ENCODE data around the gene PARVG. TPM values are rescaled to one million over a fixed set of nuclear protein-coding genes. Genes with fewer than 3 reads are reported as not detected.

The PARVG gene
- polyA plus RNA-seq, 4 donors: 1.1 to 7.0 (median 5.5) TPM

DNA sequence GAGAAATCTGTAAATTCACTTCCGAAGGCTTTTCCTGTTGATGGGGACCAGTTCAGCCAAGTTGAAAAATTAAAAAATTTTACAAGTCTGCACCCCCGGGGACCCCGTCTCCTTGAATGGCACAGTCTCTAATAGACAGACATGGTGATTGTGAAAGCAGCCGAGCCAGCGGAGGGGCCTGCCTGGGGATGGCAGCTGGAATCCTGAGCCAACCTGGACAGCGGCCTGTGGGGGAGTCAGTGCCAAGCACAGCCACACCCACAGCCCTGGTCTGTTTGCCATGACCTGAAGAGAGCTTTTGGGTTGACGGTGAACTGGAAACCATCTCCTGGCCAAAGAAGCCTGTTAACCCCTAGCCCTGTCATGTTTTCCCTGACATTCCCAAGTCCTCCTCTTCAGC lies 64.7 kb downstream of the PARVG start:
- no peak for DNase-seq
- no peak for FAIRE-seq
- H3K27me3 ChIP-seq (ENCODE audit: control insufficient read depth in 3 of 3, insufficient read depth in 3 of 3, low read length in 3 of 3): no peaks in the 10 kb centered on the region
- H3K36me3 ChIP-seq (ENCODE audit: control insufficient read depth in 3 of 3, insufficient read depth in 2 of 3, low read depth in 1 of 3, low read length in 3 of 3): no peaks in the 10 kb centered on the region
- 76 to 88% (median 84%) methylated on average over 7 of the region's 7 CpGs for WGBS, 3 donors
- H3K9me3 ChIP-seq (ENCODE audit: control insufficient read depth in 2 of 2, insufficient read depth in 1 of 2, low read depth in 1 of 2, low read length in 1 of 2): peaks cover 0 to 7% of the 10 kb centered on the region in 2 donors
- H3K4me3 ChIP-seq (ENCODE audit: low read depth in 1 of 3, low read length in 3 of 3): no peak overlapping the region
- no peak overlapping the region for H3K27ac ChIP-seq (ENCODE audit: low read depth in 1 of 3, low read length in 2 of 3)
- H3K4me1 ChIP-seq (ENCODE audit: control insufficient read depth in 3 of 3, insufficient read depth in 2 of 3, low read depth in 1 of 3, low read length in 2 of 3): no peaks in the 10 kb centered on the region

- FAIRE-seq (no peak), DNase-seq (no peak)
- no peaks in the 10 kb centered on the region for H3K36me3 ChIP-seq (ENCODE audit: control insufficient read depth in 3 of 3, insufficient read depth in 2 of 3, low read depth in 1 of 3, low read length in 3 of 3)
- no peaks in the 10 kb centered on the region for H3K27me3 ChIP-seq (ENCODE audit: control insufficient read depth in 3 of 3, insufficient read depth in 3 of 3, low read length in 3 of 3)
- H3K4me1 ChIP-seq (ENCODE audit: control insufficient read depth in 3 of 3, insufficient read depth in 2 of 3, low read depth in 1 of 3, low read length in 2 of 3): no peaks in the 10 kb centered on the region
- H3K27ac ChIP-seq (ENCODE audit: low read depth in 1 of 3, low read length in 2 of 3): no peak overlapping the region
- peaks cover 0 to 11% of the 10 kb centered on the region in 2 donors for H3K9me3 ChIP-seq (ENCODE audit: control insufficient read depth in 2 of 2, insufficient read depth in 1 of 2, low read depth in 1 of 2, low read length in 1 of 2)
- WGBS, 3 donors: 79 to 90% (median 81%) methylated on average over 8 of the region's 8 CpGs
- H3K4me3 ChIP-seq (ENCODE audit: low read depth in 1 of 3, low read length in 3 of 3): no peak overlapping the region
Measured at GRCh38 chr22:44245867-44246266, 65.1 kb downstream of the PARVG start.

DNA sequence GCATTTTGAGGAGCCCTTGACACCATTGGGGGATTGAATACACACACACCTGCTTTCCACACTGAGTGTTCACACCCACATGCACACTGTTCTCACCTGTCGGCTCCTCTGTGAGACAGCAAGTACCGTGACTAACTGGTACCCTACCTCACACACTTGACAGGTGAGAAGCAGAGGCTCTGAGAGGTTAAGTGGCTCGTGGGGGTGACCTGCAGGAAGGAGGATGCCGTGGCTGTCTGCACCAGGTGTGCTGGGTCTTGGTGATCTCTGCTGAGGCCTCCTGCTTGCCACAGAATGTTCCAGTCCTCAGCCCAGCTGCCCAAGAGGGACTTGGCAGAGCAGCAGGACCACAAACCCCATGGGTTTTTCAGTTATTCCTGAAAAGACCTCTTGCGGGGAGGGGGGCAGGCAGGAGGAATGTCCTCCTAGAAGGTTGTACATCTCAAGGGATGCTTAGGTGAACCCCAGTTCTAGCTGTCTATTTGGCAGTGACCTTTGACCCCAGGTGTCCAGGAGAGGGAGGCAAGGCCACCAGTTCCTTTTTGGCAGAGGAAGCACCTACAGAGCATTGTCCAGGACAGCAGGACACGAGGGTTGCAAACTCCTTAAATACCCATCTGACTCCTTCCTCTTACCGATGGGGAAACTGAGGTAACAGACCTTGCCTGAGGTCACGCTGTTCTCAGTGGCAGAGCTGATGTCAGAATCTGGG lies 66.0 kb downstream of the PARVG start:
- DNase-seq (no peak), FAIRE-seq (no peak)
- no peaks in the 10 kb centered on the region for H3K4me1 ChIP-seq (ENCODE audit: control insufficient read depth in 3 of 3, insufficient read depth in 2 of 3, low read depth in 1 of 3, low read length in 2 of 3)
- H3K36me3 ChIP-seq (ENCODE audit: control insufficient read depth in 3 of 3, insufficient read depth in 2 of 3, low read depth in 1 of 3, low read length in 3 of 3): no peaks in the 10 kb centered on the region
- no peak overlapping the region for H3K27ac ChIP-seq (ENCODE audit: low read depth in 1 of 3, low read length in 2 of 3)
- H3K4me3 ChIP-seq (ENCODE audit: low read depth in 1 of 3, low read length in 3 of 3): no peak overlapping the region
- H3K27me3 ChIP-seq (ENCODE audit: control insufficient read depth in 3 of 3, insufficient read depth in 3 of 3, low read length in 3 of 3): no peaks in the 10 kb centered on the region
- H3K9me3 ChIP-seq (ENCODE audit: control insufficient read depth in 2 of 2, insufficient read depth in 1 of 2, low read depth in 1 of 2, low read length in 1 of 2): peaks cover 0 to 12% of the 10 kb centered on the region in 2 donors
- 71 to 80% (median 72%) methylated on average over 8 of the region's 8 CpGs for WGBS, 3 donors

DNA sequence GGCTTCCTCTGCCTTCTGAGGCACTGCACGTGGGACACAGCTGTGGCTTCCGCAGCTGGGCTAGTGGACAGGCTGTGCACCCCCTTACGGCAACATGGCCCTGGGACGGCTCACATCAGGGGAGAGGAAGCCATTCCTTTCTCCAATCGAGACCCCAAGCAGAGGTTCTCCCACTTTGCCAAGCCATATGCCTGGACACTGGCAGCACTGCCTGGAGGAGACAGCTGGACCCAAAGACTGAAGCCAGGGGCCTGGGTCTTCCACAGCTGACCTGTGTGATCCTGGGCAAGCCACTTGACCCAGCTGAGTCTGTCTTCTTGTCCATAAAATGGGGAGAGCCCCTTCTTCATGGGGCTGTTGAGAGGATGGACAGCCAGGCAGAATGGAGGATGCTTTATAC lies 66.6 kb downstream of the PARVG start:
- FAIRE-seq: no peak
- H3K27ac ChIP-seq (ENCODE audit: low read depth in 1 of 3, low read length in 2 of 3): no peak overlapping the region
- peaks cover 0 to 12% of the 10 kb centered on the region in 2 donors for H3K9me3 ChIP-seq (ENCODE audit: control insufficient read depth in 2 of 2, insufficient read depth in 1 of 2, low read depth in 1 of 2, low read length in 1 of 2)
- H3K36me3 ChIP-seq (ENCODE audit: control insufficient read depth in 3 of 3, insufficient read depth in 2 of 3, low read depth in 1 of 3, low read length in 3 of 3): no peaks in the 10 kb centered on the region
- no peak for DNase-seq
- no peak overlapping the region for H3K4me3 ChIP-seq (ENCODE audit: low read depth in 1 of 3, low read length in 3 of 3)
- no peaks in the 10 kb centered on the region for H3K27me3 ChIP-seq (ENCODE audit: control insufficient read depth in 3 of 3, insufficient read depth in 3 of 3, low read length in 3 of 3)
- WGBS, 3 donors: 86 to 90% (median 89%) methylated on average over 5 of the region's 5 CpGs
- H3K4me1 ChIP-seq (ENCODE audit: control insufficient read depth in 3 of 3, insufficient read depth in 2 of 3, low read depth in 1 of 3, low read length in 2 of 3): no peaks in the 10 kb centered on the region

GRCh38 chr22:44247923-44248892 lies 67.5 kb downstream of the PARVG start:
- no peaks in the 10 kb centered on the region for H3K36me3 ChIP-seq (ENCODE audit: control insufficient read depth in 3 of 3, insufficient read depth in 2 of 3, low read depth in 1 of 3, low read length in 3 of 3)
- FAIRE-seq (no peak), DNase-seq (no peak)
- H3K27me3 ChIP-seq (ENCODE audit: control insufficient read depth in 3 of 3, insufficient read depth in 3 of 3, low read length in 3 of 3): no peaks in the 10 kb centered on the region
- H3K4me3 ChIP-seq (ENCODE audit: low read depth in 1 of 3, low read length in 3 of 3): no peak overlapping the region
- no peak overlapping the region for H3K27ac ChIP-seq (ENCODE audit: low read depth in 1 of 3, low read length in 2 of 3)
- 86 to 91% (median 88%) methylated on average over 25 of the region's 25 CpGs for WGBS, 3 donors
- H3K4me1 ChIP-seq (ENCODE audit: control insufficient read depth in 3 of 3, insufficient read depth in 2 of 3, low read depth in 1 of 3, low read length in 2 of 3): no peaks in the 10 kb centered on the region
- peaks cover 0 to 12% of the 10 kb centered on the region in 2 donors for H3K9me3 ChIP-seq (ENCODE audit: control insufficient read depth in 2 of 2, insufficient read depth in 1 of 2, low read depth in 1 of 2, low read length in 1 of 2)

- FAIRE-seq: no peak
Measured at GRCh38 chr22:44248926-44249325, 68.2 kb downstream of the PARVG start.

GRCh38 chr22:44249376-44250147 lies 68.8 kb downstream of the PARVG start:
- no peak overlapping the region for H3K4me3 ChIP-seq (ENCODE audit: low read depth in 1 of 3, low read length in 3 of 3)
- no peak overlapping the region for H3K27ac ChIP-seq (ENCODE audit: low read depth in 1 of 3, low read length in 2 of 3)
- H3K4me1 ChIP-seq (ENCODE audit: control insufficient read depth in 3 of 3, insufficient read depth in 2 of 3, low read depth in 1 of 3, low read length in 2 of 3): no peaks in the 10 kb centered on the region
- H3K36me3 ChIP-seq (ENCODE audit: control insufficient read depth in 3 of 3, insufficient read depth in 2 of 3, low read depth in 1 of 3, low read length in 3 of 3): no peaks in the 10 kb centered on the region
- DNase-seq: no peak
- H3K27me3 ChIP-seq (ENCODE audit: control insufficient read depth in 3 of 3, insufficient read depth in 3 of 3, low read length in 3 of 3): no peaks in the 10 kb centered on the region
- WGBS, 3 donors: 87 to 90% (median 90%) methylated on average over 12 of the region's 12 CpGs
- peaks cover 0 to 12% of the 10 kb centered on the region in 2 donors for H3K9me3 ChIP-seq (ENCODE audit: control insufficient read depth in 2 of 2, insufficient read depth in 1 of 2, low read depth in 1 of 2, low read length in 1 of 2)
- FAIRE-seq: no peak

More at GRCh38 chr22:44248926-44249325, 68.2 kb downstream of the PARVG start:
- H3K27me3 ChIP-seq (ENCODE audit: control insufficient read depth in 3 of 3, insufficient read depth in 3 of 3, low read length in 3 of 3): no peaks in the 10 kb centered on the region
- no peak for DNase-seq
- no peaks in the 10 kb centered on the region for H3K36me3 ChIP-seq (ENCODE audit: control insufficient read depth in 3 of 3, insufficient read depth in 2 of 3, low read depth in 1 of 3, low read length in 3 of 3)
- H3K27ac ChIP-seq (ENCODE audit: low read depth in 1 of 3, low read length in 2 of 3): no peak overlapping the region
- no peak overlapping the region for H3K4me3 ChIP-seq (ENCODE audit: low read depth in 1 of 3, low read length in 3 of 3)
- H3K4me1 ChIP-seq (ENCODE audit: control insufficient read depth in 3 of 3, insufficient read depth in 2 of 3, low read depth in 1 of 3, low read length in 2 of 3): no peaks in the 10 kb centered on the region
- 90 to 93% (median 92%) methylated on average over 10 of the region's 10 CpGs for WGBS, 3 donors
- peaks cover 0 to 12% of the 10 kb centered on the region in 2 donors for H3K9me3 ChIP-seq (ENCODE audit: control insufficient read depth in 2 of 2, insufficient read depth in 1 of 2, low read depth in 1 of 2, low read length in 1 of 2)

- H3K9me3 ChIP-seq (ENCODE audit: control insufficient read depth in 2 of 2, insufficient read depth in 1 of 2, low read depth in 1 of 2, low read length in 1 of 2): peaks cover 0 to 8% of the 10 kb centered on the region in 2 donors
- H3K4me1 ChIP-seq (ENCODE audit: control insufficient read depth in 3 of 3, insufficient read depth in 2 of 3, low read depth in 1 of 3, low read length in 2 of 3): no peaks in the 10 kb centered on the region
- 61 to 77% (median 69%) methylated on average over 2 of the region's 2 CpGs for WGBS, 3 donors
- no peak overlapping the region for H3K27ac ChIP-seq (ENCODE audit: low read depth in 1 of 3, low read length in 2 of 3)
- no peak for FAIRE-seq
- DNase-seq: no peak
- no peaks in the 10 kb centered on the region for H3K36me3 ChIP-seq (ENCODE audit: control insufficient read depth in 3 of 3, insufficient read depth in 2 of 3, low read depth in 1 of 3, low read length in 3 of 3)
- H3K27me3 ChIP-seq (ENCODE audit: control insufficient read depth in 3 of 3, insufficient read depth in 3 of 3, low read length in 3 of 3): peaks cover 0 to 3% (median 0%) of the 10 kb centered on the region in 3 donors
- no peak overlapping the region for H3K4me3 ChIP-seq (ENCODE audit: low read depth in 1 of 3, low read length in 3 of 3)
Measured at GRCh38 chr22:44254811-44255210, 74.1 kb downstream of the PARVG start.
